PFSK-1 (cell line): ENCODE results near the gene CTDNEP1.

ENCODE experiments used
- FOXP2 ChIP-seq: optimal IDR thresholded peaks from 2 replicates; pipeline ENCODE3; 2011; ENCODE audit warnings: borderline replicate concordance, control low read depth, inconsistent platforms; ENCODE audit not compliant: insufficient read depth; ENCODE audit errors: extremely low read length, extremely low read depth
- POLR2AphosphoS5 ChIP-seq: IDR thresholded peaks from 2 replicates; pipeline ENCODE4 v1.6.1; 2012; ENCODE audit warnings: low read depth, mild to moderate bottlenecking, control low read depth, low read length, moderate library complexity
- REST ChIP-seq, 2 experiments: IDR thresholded peaks; 2 replicates each; pipeline versions ENCODE4 v1.6.1 to v1.8.0; 2011 to 2012; ENCODE audit warnings: low read depth in 2 of 2, low read length in 2 of 2, control low read depth in 1 of 2, inconsistent platforms in 1 of 2, mild to moderate bottlenecking in 1 of 2, moderate library complexity in 1 of 2; ENCODE audit not compliant: insufficient read depth in 1 of 2
- SIN3A ChIP-seq: IDR thresholded peaks from 2 replicates; pipeline ENCODE4 v1.6.1; 2012; ENCODE audit warnings: mild to moderate bottlenecking, low read length, moderate library complexity, borderline replicate concordance; ENCODE audit not compliant: insufficient read depth
- TAF1 ChIP-seq: IDR thresholded peaks from 2 replicates; pipeline ENCODE4 v1.6.1; 2012; ENCODE audit warnings: low read length, control low read depth, borderline replicate concordance; ENCODE audit not compliant: insufficient read depth

GRCh38 chr17:7294614-7295153 is 43.1 kb upstream of the CTDNEP1 start, which contains the start of gene YBX2:
- TF ChIP-seq REST (IDR thresholded peaks at IDR 0.05; ENCODE audit: insufficient read depth in 1 of 2, low read depth in 2 of 2, low read length in 2 of 2): no peak
- TF ChIP-seq POLR2AphosphoS5: no peak
- TF ChIP-seq SIN3A: no peak
- no peak for TF ChIP-seq TAF1
- TF ChIP-seq FOXP2: no peak
